Jurkat, Clone E6-1 (cell line): Measurements from ENCODE around the gene WFS1.

Experiments used
- DNase-seq: peaks from one replicate; pipeline ENCODE4 v3.0.0-alpha.2; 2011; ENCODE audit warnings: low read depth, low spot score
- H3K4me3 ChIP-seq: 2 replicates; pipeline ENCODE4 v1.5.1; 2011; ENCODE audit warnings: mild to moderate bottlenecking, low read length, control low read depth, moderate library complexity

WFS1 gene

DNA sequence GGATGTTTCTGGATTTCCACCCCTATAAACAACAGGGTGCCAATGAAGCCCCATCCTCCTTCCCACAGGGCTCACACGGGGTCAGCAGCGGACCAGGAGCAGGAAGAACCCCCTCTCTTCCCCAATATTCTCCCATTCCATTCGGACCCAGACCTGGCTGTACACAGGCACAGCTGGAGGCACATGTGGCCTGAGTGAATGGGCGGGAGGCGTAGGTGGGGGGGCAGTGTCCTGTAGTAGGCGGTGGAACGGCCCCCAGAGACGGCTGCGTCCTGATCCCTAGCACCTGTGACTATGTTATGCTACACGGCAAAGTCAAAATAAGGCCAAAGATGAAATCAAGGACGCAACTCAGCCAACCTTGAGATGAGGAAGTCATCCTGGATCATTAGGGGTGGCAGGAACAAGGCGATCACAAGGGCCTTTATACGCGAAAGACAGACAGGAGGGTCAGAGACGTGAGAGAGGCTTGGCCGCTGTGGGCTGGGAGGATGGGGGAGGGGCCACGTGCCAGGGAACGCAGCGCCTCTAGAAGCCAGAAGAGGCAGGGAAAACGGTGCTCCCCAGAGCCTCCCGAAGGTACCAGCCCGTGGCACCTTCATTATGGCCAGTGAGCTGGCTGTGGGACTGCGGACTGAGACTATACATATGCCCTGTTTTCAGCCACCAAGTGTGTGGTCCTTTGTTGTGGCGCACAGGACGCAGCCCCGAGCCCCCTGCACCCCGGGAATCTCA is 75.6 kb downstream of the WFS1 start:
- no peak overlapping the region for H3K4me3 ChIP-seq
- DNase-seq = no peak

GRCh38 chr4:6345866-6346265 is 76.2 kb downstream of the WFS1 start:
- no peak overlapping the region for H3K4me3 ChIP-seq
- DNase-seq = no peak

GRCh38 chr4:6346373-6347110 is 76.9 kb downstream of the WFS1 start:
- DNase-seq = no peak
- H3K4me3 ChIP-seq = no peak overlapping the region

DNA sequence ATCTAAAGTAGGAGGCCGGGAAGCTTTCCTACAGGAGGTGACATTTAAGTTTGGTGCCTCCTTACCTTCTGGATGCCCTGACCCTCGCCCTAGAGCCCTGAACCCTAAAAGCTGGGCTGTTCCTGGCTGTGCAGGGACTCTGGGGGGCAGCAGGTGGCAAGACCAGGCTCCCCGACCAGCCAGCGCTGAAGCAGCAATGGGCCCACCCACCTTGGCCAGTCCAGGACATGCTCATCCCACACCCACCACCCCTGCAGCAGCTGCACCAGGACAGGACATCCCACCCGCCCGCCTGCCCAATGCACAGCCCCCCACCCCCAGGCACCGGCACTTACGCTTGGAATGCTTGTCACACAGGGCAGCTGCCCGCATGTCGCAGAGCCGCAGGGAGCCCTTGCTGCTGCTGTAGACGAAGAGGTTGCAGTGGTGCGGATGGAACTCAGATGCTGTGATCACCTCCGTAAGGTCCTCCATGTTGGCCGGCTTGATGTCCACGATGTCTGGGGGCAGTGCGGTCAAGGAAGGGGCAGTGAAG is 77.9 kb downstream of the WFS1 start:
- H3K4me3 ChIP-seq = no peak overlapping the region

GRCh38 chr4:6348408-6348807 is 78.8 kb downstream of the WFS1 start:
- no peak for DNase-seq
- no peak overlapping the region for H3K4me3 ChIP-seq

More for the DNA sequence above, 77.9 kb downstream of the WFS1 start:
- no peak for DNase-seq

GRCh38 chr4:6349896-6350603 is 80.4 kb downstream of the WFS1 start:
- no peak for DNase-seq
- no peak overlapping the region for H3K4me3 ChIP-seq

DNA sequence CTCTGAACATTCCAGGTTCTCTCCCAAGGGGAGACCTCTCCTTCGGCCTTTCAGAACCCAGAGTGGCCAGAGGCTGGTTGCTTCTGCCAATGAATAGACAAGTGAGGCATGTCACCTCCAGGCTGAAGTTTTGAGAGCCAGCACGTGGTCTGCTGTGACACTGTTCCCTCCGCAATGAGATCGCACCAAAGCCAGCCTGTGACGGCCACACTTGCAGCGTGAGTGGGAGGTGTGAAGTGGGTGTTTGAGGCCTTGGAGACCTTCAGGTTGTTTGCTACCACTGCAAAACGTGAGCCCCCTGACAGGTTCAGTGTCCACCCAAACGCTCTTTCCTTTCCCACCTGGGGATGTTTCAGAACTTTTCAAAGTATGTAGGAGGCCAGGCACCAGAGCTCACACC is 81.0 kb downstream of the WFS1 start:
- no peak overlapping the region for H3K4me3 ChIP-seq
- DNase-seq = no peak

DNA sequence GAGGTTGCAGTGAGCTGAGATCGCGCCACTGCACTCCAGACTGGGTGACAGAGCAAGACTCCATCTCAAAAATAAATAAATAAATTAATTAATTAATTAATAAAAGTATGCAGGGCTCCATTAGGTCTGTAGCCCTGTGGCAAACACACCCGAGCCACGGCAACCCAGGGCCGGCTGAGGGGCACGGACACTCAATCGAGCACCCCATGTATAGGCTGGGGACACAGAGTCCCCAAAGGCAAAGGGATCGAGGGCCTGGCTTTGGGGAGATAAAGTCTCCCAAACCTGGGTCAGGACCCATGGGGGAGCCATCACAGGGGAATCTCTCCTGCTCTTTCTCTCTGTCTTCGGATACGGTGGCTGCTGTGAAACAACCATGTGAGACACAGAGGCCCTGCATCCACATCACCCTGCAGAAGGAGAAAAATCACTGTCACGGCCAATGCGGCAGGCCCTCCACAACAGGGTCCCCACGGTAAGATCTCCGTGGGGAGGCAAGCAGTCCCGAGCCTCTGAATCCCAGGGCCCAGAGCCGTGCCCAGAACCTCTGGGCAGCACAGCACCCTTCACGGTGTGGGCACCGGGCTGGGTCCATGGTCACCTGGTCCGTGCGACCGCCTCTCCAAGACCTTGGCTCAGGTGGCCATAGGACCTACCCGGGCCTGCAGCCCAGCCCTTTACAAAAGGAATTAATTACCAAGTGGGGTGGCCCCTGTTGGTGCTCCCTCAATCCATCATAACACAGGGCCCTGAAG is 81.8 kb downstream of the WFS1 start:
- no peak overlapping the region for H3K4me3 ChIP-seq
- no peak for DNase-seq

- H3K4me3 ChIP-seq = no peak overlapping the region
- DNase-seq = no peak
Measured at GRCh38 chr4:6352031-6352692, 82.5 kb downstream of the WFS1 start.
